Ecto neural progenitor cell (in vitro differentiated cells): ENCODE data around the gene COMMD8.
"Not testable (repeated sequence)": the region's sequence is repeated elsewhere in the genome, so short reads cannot be mapped to it uniquely, and the experiment has no call there.

Source experiments
- DNase-seq: peaks from one replicate; pipeline ENCODE4 v3.0.0-alpha.2; 2018; ENCODE audit warnings: low spot score

COMMD8 gene

GRCh38 chr4:47463235-47463956 is at the start of gene COMMD8:
Gene COMMD8, minus strand, starts transcription at chr4:47463702. Its CDS starts 51 bp downstream, at chr4:47463651.
- DNase-seq = peak; percentile 97

- DNase-seq = no peak
These were observed 47.1 kb upstream of the COMMD8 start for GRCh38 chr4:47510506-47511143.

- no peak for DNase-seq
These were observed 42.2 kb upstream of the COMMD8 start for GRCh38 chr4:47505666-47506065.

- no peak for DNase-seq
These were observed 41.6 kb upstream of the COMMD8 start for GRCh38 chr4:47505147-47505546.

- no peak for DNase-seq
These were observed 37.3 kb upstream of the COMMD8 start for GRCh38 chr4:47500776-47501175.

GRCh38 chr4:47499700-47500099 is 36.2 kb upstream of the COMMD8 start:
- no peak for DNase-seq

GRCh38 chr4:47498899-47499298 is 35.4 kb upstream of the COMMD8 start:
- no peak for DNase-seq

- no peak for DNase-seq
These were observed 30.6 kb upstream of the COMMD8 start for GRCh38 chr4:47494124-47494430.

- DNase-seq = no peak
These were observed 30.0 kb upstream of the COMMD8 start for GRCh38 chr4:47493238-47494123.

GRCh38 chr4:47490550-47490949 is 27.0 kb upstream of the COMMD8 start:
- no peak for DNase-seq

GRCh38 chr4:47488706-47489105 is 25.2 kb upstream of the COMMD8 start:
- no peak for DNase-seq

- not testable (repeated sequence) for DNase-seq
These were observed 23.2 kb upstream of the COMMD8 start for GRCh38 chr4:47486727-47487126.

GRCh38 chr4:47486231-47486673 is 22.8 kb upstream of the COMMD8 start:
- no peak for DNase-seq

GRCh38 chr4:47485768-47486167 is 22.3 kb upstream of the COMMD8 start:
- DNase-seq = no peak

GRCh38 chr4:47485047-47485692 is 21.7 kb upstream of the COMMD8 start, which contains the start of gene ATP10D:
Gene ATP10D, plus strand, starts transcription at chr4:47485275. Its CDS starts 27,266 bp downstream, at chr4:47512541.
- DNase-seq = peak; percentile 94

- DNase-seq = no peak
These were observed 20.7 kb upstream of the COMMD8 start for GRCh38 chr4:47484168-47484567.

GRCh38 chr4:47483745-47484144 is 20.2 kb upstream of the COMMD8 start:
- DNase-seq = no peak

- no peak for DNase-seq
These were observed 18.8 kb upstream of the COMMD8 start for GRCh38 chr4:47482326-47482725.

GRCh38 chr4:47478804-47479203 is 15.3 kb upstream of the COMMD8 start:
- no peak for DNase-seq

- DNase-seq = no peak
These were observed 11.9 kb upstream of the COMMD8 start for GRCh38 chr4:47475411-47475810.

- no peak for DNase-seq
These were observed 11.3 kb upstream of the COMMD8 start for GRCh38 chr4:47474799-47475198.

- DNase-seq = no peak
These were observed 9.7 kb upstream of the COMMD8 start for GRCh38 chr4:47473141-47473750.
